Measurements from ENCODE around the gene AKR1B15.
"Not testable (repeated sequence)": the region's sequence is repeated elsewhere in the genome, so short reads cannot be mapped to it uniquely, and the experiment has no call there.

The AKR1B15 gene

DNA sequence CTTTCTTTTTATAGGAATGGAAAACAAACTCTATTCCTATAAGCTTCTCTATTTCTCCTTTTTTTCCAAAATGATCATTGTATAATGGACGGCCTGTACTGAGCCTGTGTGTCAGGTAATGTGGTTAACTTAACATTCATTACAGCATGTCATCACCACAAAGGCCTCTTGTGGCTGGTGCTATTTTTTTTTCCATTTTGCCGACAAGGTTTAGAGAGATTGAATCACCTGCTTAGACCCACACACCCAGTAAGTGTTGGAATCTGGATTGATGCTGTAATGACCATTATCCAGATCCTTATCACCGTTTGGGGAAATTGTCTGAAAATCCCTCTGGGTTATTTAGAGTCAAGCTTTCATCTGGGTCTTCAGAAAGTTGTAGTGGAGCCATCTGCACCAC, 18.5 kb downstream of the AKR1B15 start:
- no peak for DNase-seq

DNA sequence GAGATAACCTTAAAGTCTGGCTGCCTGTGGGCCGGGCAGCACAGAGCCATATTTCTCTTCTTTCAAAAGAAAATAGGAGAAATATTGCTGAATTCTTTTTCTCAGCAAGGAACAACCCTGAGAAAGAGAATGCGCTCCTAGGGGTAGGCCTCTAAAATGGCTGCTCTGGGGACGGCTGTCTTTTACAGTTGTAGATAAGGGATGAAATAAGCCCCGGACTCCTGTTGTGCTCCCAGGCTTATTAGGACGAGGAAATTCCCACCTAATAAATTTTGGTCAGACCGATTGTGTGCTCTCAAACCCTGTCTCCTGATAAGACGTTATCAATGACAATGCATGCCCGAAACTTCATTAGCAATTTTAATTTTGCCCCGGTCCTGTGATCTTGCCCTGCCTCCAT, 21.1 kb downstream of the AKR1B15 start:
- DNase-seq = not testable (repeated sequence)

DNA sequence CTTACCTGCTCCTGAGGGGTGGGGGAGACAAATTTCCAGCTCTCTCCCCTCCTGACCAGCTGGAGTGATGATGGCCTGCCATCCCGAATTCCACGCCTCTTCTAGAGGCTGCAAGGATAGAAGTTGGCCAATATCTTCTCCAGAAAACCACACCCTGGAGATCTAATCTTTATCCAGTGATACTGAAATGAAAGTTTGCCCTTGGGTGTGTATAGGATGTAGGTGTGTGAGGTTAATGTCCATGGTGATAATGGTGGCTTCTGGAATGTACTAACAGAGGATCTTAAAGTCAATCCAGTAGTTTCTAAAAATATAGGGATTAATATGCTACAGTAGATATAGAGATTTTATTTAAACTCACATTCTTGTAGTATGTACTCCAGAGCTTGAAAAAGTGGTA, 22.2 kb downstream of the AKR1B15 start:
- no peak for DNase-seq

DNA sequence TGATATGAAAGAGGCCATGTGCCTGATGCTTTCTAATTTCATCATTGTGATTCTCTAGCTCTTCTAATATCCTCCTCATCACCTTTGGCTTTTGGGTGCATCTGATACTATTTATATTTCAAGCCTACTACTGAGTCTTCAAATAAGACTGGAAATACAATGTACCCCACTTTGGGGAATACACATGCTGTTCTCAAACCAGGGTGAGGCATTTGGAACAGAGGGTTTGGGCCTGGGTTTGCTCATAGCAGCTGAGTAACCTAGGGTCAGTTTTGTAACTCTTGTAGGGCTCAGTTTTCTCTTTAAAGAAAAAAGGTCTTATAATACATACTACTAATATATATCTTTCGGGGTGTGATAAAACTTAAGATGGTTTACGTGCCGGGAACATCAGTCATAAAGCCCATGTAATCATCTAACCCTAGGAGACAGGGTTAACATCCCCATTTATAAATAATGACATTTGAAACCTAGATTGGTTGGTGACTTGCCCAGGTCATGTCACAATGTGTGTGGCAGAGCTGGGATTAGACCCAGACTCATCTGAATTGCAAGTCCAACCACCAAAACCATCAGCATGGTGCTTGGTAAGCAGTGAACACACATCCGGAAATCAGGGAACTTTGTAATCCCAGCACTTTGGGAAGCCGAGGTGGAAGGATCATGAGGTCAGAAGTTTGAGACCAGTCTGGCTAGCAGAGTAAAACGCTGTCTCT, 23.0 kb downstream of the AKR1B15 start:
- no peak for DNase-seq

DNA sequence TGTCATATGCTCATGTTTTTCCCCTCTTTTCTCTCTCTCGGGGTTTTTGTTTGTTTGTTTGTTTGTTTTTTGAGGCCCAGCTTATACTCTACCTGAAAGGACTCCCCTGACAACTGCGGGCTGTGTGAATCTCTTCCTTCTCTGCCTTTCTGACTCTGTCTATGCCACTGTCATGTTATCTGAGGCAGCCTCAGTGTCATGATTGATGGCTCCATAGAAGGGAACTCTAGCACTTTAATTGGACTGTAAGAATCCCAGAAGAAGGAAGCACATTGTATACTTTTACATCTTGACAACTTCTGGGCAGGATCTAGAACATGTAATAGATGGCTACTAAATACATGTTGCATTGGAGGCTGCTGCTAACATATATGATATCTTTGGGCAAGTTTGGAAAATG, 25.4 kb downstream of the AKR1B15 start:
- DNase-seq = no peak

DNA sequence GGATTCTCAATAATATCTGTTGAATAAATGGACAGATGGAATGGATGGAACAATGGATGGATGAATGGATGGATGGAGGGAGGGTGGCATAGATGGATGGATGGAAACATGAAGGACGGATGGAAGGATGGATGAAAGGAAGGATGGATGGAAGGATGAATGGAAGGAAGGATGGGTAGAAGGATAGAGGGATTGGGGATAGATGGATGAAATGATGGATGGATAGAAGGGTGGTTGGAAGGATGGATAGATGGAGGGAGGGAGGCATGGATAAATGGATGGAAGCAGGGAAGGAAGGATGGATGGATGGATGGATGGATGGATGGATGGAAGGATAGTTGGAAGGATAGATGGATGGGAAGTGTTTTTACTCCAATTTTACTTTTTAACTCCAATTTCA, 35.4 kb downstream of the AKR1B15 start:
- DNase-seq = no peak

DNA sequence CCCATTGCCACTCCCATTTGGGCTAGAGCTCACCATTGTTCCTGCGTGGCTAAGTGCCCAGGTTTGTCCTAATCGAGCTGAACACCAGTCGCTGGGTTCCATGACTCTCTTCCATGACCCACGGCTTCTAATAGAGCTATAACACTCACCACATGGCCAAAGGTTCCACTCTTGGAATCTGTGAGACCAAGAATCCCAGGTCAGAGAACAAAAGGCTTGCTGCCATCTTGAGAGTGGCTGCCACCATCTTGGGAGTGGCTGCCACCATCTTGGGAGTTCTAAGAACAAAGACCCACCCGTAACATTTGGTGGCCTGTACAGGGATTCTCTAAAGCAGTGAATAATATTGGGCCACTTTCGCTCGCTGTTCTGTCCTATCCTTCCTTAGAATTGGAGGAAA, 37.0 kb downstream of the AKR1B15 start:
- DNase-seq = no peak

DNA sequence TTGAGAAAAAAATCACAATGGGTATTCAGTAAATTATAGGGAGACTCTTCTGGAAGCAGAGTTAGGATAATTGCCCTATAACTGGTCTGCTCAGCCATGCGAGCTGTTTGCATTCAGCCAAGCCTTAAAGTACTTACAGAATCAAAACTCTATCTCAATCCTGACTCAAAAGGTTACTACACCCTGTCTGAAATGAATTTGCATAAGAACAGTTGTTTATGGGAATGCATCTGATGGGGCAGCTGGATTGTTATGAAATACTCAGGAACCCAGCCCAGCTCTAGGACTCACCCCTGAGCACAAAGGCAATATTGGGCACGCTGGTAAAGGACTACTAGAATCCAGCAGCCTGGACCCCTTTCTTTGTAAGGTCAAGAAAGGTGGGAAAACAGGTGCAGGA, 38.8 kb downstream of the AKR1B15 start:
- DNase-seq = no peak

DNA sequence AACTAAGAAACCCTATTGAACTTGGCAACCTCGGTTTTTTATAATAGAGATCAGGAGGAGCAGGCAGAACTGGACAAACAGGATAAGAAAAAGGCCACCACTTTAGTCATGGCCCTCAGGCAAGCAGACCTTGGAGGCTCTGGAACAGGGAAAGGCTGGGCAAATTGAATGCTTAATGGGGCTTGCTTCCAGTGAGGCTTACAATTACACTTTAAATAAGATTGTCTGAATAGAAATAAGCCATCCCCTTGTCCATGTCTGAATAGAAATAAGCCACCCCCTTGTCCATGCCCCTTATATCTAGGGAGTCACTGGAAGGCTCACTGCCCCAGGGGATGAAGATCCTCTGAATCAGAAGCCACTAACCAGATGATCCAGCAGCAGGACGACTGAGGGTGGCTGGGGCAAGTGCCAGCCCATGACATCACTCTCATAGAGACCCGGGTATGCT, 40.6 kb downstream of the AKR1B15 start:
- DNase-seq = no peak

DNA sequence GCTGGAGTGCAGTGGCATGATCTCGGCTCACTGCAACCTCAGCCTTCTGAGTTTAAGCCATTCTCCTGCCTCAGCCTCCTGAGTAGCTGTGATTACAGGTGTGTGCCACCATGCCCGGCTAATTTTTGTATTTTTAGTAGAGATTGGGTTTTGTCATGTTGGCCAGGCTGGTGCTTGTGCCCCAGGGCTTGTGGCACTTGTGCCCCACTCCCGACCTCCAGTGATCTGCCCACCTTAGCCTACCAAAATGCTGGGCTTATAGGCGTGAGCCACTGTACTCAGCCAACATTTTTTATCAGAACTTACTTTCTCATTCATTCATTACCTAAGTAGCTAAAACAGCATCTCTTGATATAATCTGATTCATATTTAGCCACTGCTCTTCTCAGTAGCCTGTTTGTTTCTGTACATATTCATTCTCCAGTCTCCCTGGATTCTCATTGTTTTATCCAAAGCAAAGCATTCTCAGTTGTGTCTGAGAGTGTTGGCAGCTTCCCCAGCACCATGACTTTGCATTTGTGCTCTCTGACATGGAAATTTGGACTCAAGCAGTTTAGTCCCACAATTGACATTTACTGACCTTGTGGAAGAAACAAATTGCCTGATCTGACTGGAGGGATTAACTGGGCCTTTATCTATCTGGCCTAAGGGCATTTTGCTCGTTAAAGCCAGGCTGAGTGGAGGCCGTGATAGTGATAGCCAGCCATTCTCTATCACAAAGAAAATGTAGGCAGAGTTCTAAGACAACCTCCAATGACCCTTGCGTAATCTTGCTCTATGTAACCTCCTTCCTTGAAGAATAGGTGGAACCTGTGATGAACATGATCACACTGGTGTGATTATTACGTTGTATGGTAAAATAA, 44.9 kb downstream of the AKR1B15 start:
- DNase-seq = no peak

DNA sequence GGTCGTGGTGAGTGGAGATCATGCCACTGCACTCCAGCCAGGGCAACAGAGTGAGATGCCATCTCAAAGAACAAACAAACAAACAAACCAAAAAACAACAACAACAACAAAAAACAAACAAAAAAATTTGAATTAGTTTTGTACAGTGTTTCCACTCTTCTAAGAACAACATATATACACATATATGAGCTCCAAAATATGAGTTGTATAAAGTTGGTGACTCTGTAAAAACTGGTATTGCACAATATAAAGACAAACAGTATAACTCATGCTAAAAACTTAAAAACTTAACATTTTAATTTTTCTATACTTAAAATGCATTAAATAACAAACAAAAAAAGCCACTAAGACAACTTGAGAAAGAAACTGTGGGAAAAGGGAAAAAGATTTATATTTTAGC, 46.0 kb downstream of the AKR1B15 start:
- no peak for DNase-seq

DNA sequence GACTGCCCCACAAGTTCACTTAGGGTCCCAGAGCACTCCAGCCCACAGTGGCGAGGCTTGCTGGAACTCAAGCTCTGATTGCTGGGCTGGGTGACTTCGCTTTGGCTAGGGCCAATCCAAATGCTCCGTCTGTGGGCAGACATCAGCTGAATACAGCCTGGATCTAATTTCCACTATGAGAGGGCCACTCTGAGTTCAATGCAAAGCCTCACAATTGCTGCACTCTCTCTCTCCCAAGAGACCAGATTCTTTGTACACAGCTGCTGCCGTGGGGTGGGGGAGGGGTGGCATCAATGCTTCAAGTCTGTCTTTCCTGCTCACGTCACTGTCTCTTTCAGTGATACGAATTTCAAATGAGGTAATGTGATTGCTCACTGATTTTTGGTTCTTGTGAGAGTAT, 50.5 kb downstream of the AKR1B15 start:
- DNase-seq = no peak

DNA sequence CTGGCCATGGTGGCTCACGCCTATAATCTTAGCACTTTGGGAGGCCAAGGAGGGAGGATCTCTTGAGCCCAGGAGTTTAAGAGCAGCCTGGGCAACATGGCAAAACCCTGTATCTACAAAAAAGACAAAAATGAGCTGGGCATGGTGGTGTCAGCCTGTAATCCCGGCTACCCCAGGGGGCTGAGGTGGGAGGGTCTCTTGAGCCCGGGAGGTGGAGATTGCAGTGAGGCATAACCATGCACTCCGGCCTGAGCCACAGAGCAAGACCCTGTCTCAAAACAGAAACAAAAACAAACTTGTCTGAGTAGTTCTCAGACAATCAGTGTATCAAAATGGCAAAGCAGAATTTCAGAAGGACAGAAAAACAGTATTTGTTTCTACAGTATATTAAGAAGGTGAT, 52.5 kb downstream of the AKR1B15 start:
- DNase-seq = no peak

DNA sequence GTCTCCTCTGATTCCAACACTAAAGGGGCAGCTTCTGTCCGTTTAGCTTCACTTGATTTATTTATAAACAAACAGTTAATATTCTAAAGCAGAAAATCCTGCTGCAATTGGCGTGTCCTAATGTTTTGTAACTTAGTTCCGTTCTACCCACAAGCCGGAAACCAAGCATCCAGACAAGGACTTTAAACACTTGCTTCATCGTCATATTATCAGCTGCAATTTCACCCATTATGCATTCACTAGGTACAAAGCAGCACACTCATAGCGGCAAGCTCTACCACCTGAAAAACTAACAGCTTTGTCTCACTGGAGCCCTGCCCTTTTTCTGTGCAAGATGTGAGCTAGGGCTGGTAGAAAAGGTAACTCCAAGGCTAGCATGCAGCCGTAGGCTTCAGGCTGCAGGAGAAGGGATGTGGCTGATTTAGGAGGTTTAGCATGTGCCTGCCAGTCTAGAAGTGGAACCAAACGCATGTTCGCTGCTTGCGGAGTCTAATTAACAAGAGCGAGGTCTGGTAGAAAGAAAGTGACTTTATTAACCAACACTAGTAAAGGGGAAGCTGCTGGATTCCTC, 54.1 kb downstream of the AKR1B15 start:
- DNase-seq = no peak

DNA sequence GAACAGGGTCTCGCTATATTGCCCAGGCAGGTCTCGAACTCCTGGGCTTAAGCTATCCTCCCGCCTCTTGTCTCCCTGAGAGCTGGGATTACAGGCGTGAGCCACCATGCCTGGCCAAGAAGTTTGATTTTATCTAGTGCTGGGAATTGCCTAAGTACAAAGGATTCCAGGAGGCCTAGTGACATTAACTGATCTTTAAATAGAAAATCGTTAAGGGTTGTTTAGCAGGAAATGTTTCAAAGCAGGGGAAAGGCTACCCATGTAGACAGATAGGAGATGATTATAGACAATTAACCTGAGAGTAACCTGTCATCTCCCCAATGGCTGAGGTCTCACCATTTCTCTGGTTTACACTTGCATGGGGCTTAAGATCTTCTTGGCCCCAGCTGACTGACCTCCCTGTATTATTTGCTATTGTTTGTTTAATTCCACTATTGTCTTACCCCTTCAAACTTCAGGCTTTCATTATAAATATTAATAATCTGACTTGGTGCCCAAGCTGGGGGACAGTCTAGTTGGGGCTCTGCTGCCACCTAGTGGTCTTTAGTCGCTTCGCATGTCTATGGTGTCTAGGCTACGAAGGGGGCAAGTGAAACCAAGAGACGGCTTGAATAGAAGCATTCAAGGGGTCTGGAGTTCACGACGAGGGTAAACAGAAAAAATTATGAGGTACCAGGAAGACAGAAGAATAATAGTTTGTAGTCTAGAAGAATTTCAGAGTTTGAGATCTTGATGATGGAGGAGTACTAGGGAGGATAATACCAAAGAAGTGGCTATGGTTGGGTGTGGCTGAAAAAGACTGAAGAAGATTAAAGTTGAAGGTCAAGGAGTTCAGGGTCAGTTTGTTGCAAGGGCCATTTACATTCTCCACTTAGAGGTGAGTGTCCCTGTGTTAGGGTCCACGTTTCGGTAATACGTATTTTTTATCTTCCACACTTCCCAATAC, 57.3 kb downstream of the AKR1B15 start:
- peak; percentile 71 for DNase-seq

DNA sequence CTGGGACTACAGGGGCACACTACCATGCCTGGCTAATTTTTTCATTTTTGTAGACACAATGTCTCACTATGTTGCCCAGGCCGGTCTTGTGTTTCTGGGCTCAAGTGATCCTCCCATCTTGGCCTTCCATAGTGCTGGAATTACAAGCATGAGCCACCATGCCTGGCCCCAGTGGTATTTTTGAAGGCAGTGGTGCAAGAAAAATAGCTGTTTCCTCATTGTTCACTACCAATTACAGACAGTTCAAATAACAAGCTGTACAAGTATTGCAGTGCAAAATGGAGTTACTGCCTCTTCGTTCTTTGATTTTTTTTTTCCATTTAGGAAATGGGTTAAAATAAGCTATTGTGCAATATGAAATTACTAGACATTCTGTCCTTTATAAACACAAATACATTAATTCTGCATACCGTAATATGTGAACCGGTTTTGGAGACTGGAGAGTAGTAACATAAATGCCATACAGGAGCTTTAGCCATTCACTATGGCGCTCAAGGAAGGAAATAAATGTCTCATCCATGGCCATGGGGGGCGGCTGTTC, 62.8 kb downstream of the AKR1B15 start:
- no peak for DNase-seq

DNA sequence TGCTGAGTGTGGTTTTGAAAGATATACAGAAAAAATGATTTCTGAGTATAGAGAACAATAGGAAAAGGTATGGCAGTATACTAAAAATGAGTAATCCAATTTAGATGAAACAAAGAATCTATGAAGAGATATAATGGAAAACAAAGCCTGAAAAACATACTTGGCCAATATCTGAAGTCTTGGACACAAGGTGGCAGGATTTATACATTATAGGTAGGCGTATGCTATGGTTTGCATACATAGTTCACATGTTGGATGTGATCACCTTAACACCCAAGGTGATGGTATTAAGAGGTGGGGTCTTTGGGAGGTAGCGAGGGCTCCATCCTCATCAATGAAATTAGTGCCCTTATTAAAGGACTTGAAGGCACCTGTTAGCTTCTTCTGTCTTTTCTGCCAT, 63.3 kb downstream of the AKR1B15 start:
- no peak for DNase-seq

DNA sequence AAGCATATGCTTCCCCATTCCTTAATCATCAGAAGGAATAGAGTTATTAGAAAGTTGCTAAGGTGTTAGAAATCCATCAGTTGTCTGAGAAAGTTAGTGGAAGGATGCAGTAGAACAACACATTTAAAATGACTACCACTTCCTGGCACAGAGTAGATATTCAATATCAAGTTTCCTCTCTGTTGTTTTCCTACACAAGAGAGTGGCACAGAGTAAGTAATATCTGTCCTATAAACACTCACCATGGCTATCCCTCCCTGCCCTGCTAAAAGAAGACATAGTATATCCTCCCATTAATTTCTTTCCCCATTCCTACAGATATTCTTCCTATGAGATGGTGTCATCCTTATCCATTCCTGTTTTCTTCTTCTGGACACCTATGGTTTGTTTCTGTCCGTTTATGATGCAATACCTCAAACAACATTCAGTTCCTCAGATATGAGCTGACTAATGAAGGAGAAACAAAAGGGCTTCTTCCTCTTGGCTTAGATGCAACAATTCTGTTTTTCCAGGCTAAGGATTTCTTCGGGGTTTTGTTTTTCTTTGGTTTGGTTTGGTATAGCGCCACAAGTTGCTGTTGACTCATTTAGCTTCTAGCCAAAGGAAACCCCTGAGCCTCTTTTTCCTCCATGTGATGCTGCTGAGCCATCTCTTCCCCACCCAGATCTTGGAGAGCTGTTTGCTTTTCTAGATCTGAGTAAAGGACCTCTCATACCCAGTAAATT, 64.9 kb downstream of the AKR1B15 start:
- DNase-seq = peak; percentile 87

DNA sequence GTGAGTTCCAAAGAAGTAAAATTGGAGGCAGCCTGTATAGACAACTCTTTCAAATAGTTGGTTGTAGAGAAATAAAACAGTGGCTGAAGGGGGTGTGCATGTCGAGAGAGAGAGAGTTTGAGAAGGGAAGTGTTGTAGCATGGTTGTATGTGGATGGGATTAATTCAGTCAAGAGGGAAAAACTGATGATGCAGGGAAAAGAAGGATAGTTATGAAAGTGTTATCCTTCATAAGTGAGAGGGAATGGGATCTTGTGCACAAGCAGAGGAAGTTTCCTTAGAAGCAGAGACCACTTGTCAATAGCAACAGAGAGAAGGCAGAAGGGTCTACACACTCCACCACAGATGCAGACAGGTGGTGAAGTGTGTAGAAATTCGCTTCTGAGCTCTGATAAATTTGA, 67.7 kb downstream of the AKR1B15 start:
- no peak for DNase-seq

DNA sequence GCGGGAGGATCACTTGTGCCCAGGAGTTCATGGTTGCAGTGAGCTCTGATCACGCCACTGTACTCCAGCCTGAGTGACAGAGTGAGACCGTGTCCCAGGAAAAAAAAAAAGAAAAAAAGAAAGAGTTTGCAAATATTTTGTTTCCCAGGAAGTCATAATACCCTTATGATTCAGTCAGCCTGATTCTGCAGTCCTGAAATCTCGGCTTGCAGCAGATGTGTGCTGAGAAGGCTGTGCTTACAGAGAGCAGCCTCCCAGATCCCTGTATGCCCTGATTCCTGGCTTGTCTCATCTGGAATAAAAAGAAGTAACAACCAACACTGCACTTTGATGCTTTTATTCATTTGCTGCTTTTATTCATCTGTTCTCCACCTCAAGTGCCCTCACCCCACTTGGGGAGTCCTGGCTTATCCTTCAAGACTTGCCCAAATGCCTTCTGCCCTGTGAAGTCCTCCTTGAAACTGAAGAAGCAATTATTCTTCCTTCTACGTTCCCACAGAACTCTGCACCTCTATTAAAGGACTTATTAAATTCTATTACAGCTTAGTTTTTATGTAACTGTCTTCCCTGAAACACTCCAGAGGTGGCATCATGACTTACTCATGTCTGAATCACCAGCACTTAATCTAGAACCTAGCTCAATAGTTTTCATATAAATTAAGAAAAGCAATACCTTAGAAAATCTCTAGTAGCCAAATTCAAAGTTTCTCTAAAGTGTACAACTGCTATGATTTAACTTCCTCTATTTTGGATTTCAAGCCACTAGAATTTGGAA, 70.0 kb downstream of the AKR1B15 start:
- no peak for DNase-seq
